GM18868 (cell line): Measurements from ENCODE around the gene NRK.
"Not testable (repeated sequence)": the region's sequence is repeated elsewhere in the genome, so short reads cannot be mapped to it uniquely, and the experiment has no call there.

Experiments used
- ATAC-seq: cut with Tn5 transposase; IDR thresholded peaks from one replicate; pipeline ENCODE4 v1.9.1; 2021; ENCODE audit warnings: mild to moderate bottlenecking, moderate library complexity; ENCODE audit not compliant: unreplicated experiment

NRK gene

DNA sequence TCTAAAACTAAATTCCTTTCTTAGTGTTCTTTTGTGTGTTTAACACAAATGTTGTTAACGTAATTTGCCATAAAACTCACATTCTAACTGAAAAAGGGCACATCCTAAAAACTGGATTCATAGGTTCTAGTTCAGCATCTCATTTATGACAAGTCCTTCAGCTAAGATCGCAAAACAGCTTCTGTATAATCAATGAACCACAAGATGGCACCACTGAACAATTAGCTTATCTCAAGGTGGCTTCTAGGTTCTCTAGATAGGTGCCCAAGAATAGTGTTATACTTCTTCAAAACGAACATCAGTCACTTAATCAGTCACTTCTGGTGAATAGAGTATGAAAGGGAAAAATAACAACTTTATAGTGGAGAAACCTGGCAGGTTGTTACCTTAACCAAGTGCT is 54.3 kb downstream of the NRK start:
- ATAC-seq, result no peak

- no peak for ATAC-seq
These were observed 58.2 kb downstream of the NRK start for GRCh38 chrX:105880491-105880890.

DNA sequence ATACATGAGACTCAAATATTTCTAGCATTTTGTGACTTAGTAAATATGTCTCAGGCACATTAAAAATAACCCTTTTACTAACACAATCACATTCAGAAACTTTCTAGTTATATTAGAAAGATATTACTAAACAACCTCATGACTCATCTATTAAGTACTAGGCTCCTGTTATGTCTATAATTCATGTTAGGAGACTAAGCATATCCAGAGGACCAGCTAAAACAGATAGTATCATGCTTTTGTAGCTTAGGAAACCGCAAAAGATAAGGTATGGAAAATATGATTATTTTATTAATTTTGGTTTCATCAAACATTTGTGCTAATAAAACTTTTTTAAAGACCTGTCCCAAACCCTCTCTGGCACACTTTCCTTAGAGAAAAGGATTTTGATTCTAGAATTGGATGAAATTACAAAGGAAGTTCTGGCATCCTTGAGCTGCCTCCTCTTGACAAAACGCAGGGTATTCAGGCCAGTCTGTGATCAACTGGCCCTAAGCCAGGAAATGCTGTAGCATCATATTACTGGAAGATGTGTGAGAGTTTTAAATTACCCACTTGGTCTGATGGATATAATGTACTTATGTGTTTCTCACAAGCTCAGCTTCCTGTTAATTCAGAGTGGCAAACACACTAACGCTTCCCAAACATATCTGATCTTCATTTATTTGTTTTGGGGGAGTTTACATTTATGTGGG is 60.4 kb downstream of the NRK start:
- ATAC-seq, result no peak

DNA sequence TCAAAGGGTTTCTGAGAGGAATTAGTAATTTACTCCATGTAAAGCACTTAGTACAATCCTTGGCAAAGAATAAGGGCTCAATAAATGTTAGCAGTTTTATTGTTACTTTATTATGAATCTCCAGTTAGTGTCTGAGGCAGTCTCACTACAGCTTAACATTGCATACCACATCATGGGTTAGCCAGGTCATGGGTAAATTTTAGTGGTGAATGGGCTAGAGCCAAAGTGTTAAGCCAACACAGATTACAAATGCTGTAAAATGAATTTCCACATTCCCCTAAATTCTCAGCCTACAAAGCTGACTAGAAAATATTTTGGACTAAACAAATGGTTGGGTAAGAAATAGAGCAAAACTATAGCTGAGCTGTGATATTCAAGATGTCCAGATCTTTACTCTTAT is 72.4 kb downstream of the NRK start:
- ATAC-seq, result no peak

DNA sequence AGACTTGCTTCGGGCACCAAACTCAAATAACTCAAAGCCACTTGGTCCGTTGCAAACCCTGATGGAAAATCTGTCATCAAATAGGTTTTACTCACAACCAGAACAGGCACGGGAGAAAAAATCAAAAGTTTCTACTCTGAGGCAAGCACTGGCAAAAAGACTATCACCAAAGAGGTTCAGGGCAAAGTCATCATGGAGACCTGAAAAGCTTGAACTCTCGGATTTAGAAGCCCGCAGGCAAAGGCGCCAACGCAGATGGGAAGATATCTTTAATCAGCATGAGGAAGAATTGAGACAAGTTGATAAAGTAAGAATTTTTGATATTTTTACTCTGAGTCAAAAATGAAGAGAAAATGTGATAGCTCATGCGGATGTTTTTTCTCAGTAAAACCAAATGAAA is 87.2 kb downstream of the NRK start:
- ATAC-seq, result no peak

- ATAC-seq, result no peak
These were observed 88.3 kb downstream of the NRK start for GRCh38 chrX:105910563-105911105.

DNA sequence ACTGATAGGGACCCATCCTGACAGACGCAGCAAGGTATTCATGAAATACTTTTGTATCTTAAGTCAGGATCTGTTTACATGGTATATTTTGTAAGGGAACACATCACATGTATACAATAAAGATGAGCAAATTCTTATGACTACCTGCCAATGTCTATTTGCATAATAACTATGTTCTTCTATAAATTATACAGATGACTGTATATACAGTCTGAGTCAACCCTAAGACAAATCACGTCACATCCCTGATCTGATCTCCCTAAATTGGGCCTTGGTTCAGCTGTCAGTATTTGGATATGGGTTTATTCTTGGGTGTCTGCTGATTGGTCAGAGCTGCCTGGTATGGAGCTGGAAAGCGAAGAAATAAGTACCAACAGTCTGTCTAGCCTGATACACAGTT is 122.9 kb downstream of the NRK start:
- ATAC-seq, result no peak

GRCh38 chrX:105969487-105969886 is 147.1 kb downstream of the NRK start:
- ATAC-seq, result no peak

- ATAC-seq, result no peak
These were observed 150.5 kb downstream of the NRK start for GRCh38 chrX:105972690-105973386.

DNA sequence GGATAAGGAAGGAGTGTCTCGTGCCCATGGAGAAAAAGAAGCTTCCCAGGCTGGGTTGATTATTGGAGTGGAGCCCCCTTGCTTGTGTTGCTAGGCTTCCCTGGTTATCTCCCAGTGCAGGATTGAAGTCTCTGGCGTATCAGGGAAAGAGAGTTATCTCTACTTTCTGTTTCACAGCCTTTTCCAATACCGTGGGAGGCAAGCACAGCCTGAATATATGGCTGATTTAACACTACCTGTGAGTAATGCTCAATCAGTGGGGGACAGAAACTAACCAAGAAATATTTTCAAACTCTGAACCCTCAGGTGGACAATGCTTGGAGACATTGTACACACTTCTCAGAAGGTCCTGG is 151.0 kb downstream of the NRK start:
- ATAC-seq, result no peak

DNA sequence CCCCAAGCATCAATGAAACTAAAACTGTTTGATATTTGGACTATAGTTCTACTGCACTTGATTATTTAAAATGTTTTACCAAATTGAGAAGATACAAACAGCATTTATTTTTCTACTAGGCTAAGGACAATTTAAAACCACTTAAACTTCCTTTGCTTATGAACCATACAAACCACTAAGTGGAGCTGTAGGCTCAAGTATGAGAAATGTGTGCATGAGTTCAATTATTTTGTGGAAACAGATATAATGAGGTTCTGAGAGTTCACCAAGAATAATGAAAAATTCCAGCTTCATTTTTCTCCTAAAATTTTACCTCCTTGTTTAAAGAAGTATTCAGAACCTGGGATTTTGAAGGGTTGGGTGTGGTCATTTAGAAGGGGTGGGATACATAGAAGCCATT is 153.0 kb downstream of the NRK start:
- ATAC-seq, result no peak

- ATAC-seq, result no peak
These were observed 159.6 kb downstream of the NRK start for GRCh38 chrX:105981772-105982485.

DNA sequence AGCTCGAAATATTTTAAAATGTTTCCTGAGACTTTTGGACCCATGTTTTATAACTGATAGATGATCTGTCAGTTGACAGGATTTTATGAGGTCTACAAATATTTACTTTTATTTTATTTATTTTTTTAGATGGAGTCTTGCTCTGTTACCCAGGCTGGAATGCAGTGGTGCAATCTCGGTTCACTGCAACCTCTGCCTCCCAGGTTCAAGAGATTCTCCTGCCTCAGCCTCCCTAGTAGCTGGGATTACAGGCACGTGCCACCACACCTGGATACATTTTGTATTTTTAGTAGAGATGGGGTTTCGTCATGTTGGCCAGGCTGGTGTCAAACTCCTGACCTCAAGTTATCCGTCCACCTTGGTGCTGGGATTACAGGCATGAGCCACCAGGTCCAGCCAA is 166.1 kb downstream of the NRK start:
- not testable (repeated sequence) for ATAC-seq

GRCh38 chrX:105999294-105999693 is 177.0 kb downstream of the NRK start:
- no peak for ATAC-seq

DNA sequence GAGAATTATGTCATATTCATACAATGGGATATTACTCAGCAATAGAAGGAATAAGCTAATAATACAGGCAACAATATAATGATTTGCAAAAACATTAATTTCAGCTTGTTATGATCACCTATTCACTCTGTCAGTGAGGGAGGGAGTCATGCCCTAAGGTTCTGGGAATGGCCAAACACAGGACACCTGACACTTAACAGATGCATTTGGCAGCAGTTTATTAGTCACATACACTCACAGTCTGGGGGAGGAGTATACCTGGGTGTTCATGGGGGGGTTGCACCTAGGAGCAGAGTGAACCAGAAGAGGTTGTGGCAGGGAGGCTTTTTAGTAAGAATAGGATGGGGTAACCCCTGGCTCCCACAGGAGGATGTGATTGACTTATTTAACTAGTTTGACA is 177.9 kb downstream of the NRK start:
- no peak for ATAC-seq

DNA sequence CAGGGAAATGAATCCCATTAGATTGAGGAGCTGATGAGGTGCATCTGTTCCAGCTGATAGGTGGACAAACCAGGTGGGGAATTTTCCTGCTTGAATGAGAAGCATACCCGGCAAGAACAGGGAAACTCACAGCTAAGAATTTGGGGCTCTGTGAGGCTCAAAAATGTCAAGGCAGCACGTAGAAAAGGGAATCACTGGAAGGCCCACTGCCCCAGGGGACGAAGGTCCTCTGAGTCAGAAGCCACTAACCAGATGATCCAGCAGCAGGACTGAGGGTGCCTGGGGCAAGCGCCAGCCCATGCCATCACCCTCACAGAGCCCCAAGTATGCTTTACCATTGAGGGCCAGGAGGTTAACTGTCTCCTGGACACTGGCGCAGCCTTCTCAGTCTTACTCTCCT is 178.3 kb downstream of the NRK start:
- ATAC-seq, result not testable (repeated sequence)

DNA sequence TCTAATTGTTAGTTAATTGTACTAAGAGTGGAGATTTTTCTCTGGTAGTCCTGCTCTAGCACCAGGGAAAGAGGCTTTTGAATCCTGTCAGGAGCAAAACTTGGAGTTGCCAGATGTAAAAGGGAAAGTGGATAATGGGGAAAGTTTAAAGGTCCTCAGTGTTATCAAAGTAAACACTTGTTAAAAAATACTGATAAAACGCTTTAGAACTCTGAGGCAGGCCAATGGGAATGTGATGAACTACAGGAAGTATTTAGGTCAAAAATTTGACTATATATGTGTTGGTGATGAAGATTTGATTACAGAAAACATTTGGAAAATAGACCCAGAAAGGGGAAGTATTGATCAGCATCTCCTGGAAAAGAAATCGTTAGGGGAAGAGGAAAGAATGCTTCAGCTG is 183.3 kb downstream of the NRK start:
- no peak for ATAC-seq

DNA sequence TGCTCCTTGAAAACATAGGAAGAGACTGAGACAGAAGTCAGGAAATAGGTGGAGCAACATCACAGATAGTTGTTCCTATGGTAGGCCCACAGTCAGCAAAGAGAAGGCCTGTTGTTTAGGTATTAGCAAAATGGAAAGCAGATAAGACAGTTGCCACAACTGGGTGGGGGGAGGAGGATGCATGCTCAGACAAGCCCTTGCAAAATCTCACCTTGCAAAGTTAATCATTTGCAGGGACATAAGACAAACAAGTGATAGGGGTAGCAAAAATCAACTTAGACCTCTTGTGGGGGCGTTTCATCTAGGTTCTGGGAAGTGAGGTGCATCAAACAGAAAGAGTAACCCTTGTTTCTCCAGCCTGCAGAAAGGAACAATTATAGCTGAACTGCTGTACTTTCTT is 185.5 kb downstream of the NRK start:
- no peak for ATAC-seq
